Measurements from ENCODE around the gene NAPG. TPM values are rescaled to one million over a fixed set of nuclear protein-coding genes. Genes with fewer than 3 reads are reported as not detected.

Gene NAPG
- total and polyA plus RNA-seq, 2 donors (not counting 3 experiments of a cell fraction or from before 2014, with no cell fraction given), result 10.8 to 34.1 TPM

GRCh38 chr18:10499230-10499629 is 26.6 kb upstream of the NAPG start:
- H3K27ac ChIP-seq (ENCODE audit: insufficient read depth, low read depth, low read length), result no peak overlapping the region
- no peak overlapping the region for H3K4me2 ChIP-seq (ENCODE audit: insufficient read depth, low read length)
- H3K27me3 ChIP-seq (ENCODE audit: control insufficient read depth in 2 of 2, insufficient read depth in 2 of 2, low read length in 2 of 2), result peaks cover 2 to 5% of the 10 kb centered on the region in 2 experiments
- no peak overlapping the region for H2AFZ ChIP-seq (ENCODE audit: low read depth, low read length)
- H3K9me3 ChIP-seq (replicated peaks; ENCODE audit: control insufficient read depth, insufficient read depth, low read length), result no peaks in the 10 kb centered on the region
- no peaks in the 10 kb centered on the region for H4K20me1 ChIP-seq (replicated peaks; ENCODE audit: control insufficient read depth, extremely low read depth, insufficient read depth, low read length)
- TF ChIP-seq CTCF (IDR thresholded peaks at IDR 0.05; ENCODE audit: extremely low read depth in 1 of 2, insufficient read depth in 1 of 2, low read depth in 1 of 2, low read length in 2 of 2), result no peak
- no peak for TF ChIP-seq POLR2A (IDR thresholded peaks at IDR 0.05; ENCODE audit: low read depth, low read length)
- TF ChIP-seq EZH2 (IDR thresholded peaks at IDR 0.05; ENCODE audit: borderline replicate concordance, low read depth, low read length, severe bottlenecking), result no peak
- TF ChIP-seq JUN (IDR thresholded peaks at IDR 0.05; ENCODE audit: borderline replicate concordance, insufficient read depth, insufficient read length, low read depth), result no peak
- no peak for TF ChIP-seq FOS (IDR thresholded peaks at IDR 0.05; ENCODE audit: borderline replicate concordance, insufficient read depth, low read length)
- TF ChIP-seq GATA2 (IDR thresholded peaks at IDR 0.05; ENCODE audit: insufficient read depth, insufficient read length, low read depth, low read length), result no peak
- TF ChIP-seq MYC (IDR thresholded peaks at IDR 0.05; ENCODE audit: low read depth, low read length), result no peak
- no peak for TF ChIP-seq MAX (IDR thresholded peaks at IDR 0.05; ENCODE audit: insufficient read depth, insufficient read length)
- no peak for TF ChIP-seq POLR2AphosphoS5 (IDR thresholded peaks at IDR 0.05; ENCODE audit: insufficient read depth, low read depth, low read length)
- FAIRE-seq, result no peak
- no peaks in the 10 kb centered on the region for H3K9me1 ChIP-seq (replicated peaks; ENCODE audit: control insufficient read depth, extremely low read depth, insufficient read depth, low read length)
- CTCF ChIA-PET, result no interaction called here
- no peaks in the 10 kb centered on the region for H3K4me1 ChIP-seq (ENCODE audit: control insufficient read depth, extremely low read depth, insufficient read depth, low read length)
- intact Hi-C loops (cut with micrococcal nuclease), result no loop called here
- H3K36me3 ChIP-seq (ENCODE audit: control insufficient read depth in 2 of 2, extremely low read depth in 1 of 2, insufficient read depth in 2 of 2, low read length in 2 of 2), result no peaks in the 10 kb centered on the region
- no peak for DNase-seq (ENCODE audit: low read depth, low spot score)
- POLR2A ChIA-PET, result no interaction called here
- no peak overlapping the region for H3K9ac ChIP-seq (replicated peaks; ENCODE audit: extremely low read depth, insufficient read depth, low read length)
- dilution Hi-C loops (cut with MboI; ENCODE audit: extremely low pct_ligation_motif_present, low sequenced_read_pairs), result no loop called here
- no peak overlapping the region for H3K4me3 ChIP-seq (replicated peaks in 1 of 3; ENCODE audit: insufficient read depth in 1 of 3, low read depth in 1 of 3, low read length in 3 of 3)
- H3K79me2 ChIP-seq (ENCODE audit: control insufficient read depth, insufficient read depth, low read length), result no peaks in the 10 kb centered on the region
- no TSS peak for BruUV-seq (replicated peaks)
